ENCODE data around the gene CALML5.

The CALML5 gene

GRCh38 chr10:5460468-5461202, 38.7 kb downstream of the CALML5 start:
- no peak for DNase-seq

- no peak for DNase-seq
These were observed 40.2 kb downstream of the CALML5 start for GRCh38 chr10:5458949-5459747.

- DNase-seq: no peak
These were observed 40.9 kb downstream of the CALML5 start for GRCh38 chr10:5458425-5458824.

GRCh38 chr10:5457741-5458140, 41.6 kb downstream of the CALML5 start:
- DNase-seq: no peak

- DNase-seq: no peak
These were observed 42.8 kb downstream of the CALML5 start for GRCh38 chr10:5456563-5456962.

- DNase-seq: no peak
These were observed 45.5 kb downstream of the CALML5 start for GRCh38 chr10:5453749-5454489.

GRCh38 chr10:5450605-5451384, 48.6 kb downstream of the CALML5 start:
- DNase-seq: no peak

GRCh38 chr10:5449823-5450222, 49.5 kb downstream of the CALML5 start:
- peak; percentile 63 for DNase-seq

GRCh38 chr10:5449227-5449626, 50.1 kb downstream of the CALML5 start:
- DNase-seq: no peak
